HG03097 (cell line): ENCODE data around the gene RCCD1.

ENCODE experiments used
- ATAC-seq: cut with Tn5 transposase; IDR thresholded peaks from one replicate; pipeline ENCODE4 v1.9.1; 2021; ENCODE audit not compliant: unreplicated experiment, low FRiP score

The RCCD1 gene

GRCh38 chr15:90941038-90941437, 13.6 kb upstream of the RCCD1 start:
- no peak for ATAC-seq

GRCh38 chr15:90942354-90943120, 12.1 kb upstream of the RCCD1 start:
- ATAC-seq = no peak

- ATAC-seq = no peak
These were observed 9.6 kb upstream of the RCCD1 start for GRCh38 chr15:90945091-90945490.

- ATAC-seq = no peak
These were observed 8.1 kb upstream of the RCCD1 start for GRCh38 chr15:90946538-90946937.

GRCh38 chr15:90946941-90947576, 7.6 kb upstream of the RCCD1 start:
- no peak for ATAC-seq

- no peak for ATAC-seq
These were observed 6.9 kb upstream of the RCCD1 start for GRCh38 chr15:90947577-90948357.

- ATAC-seq = no peak
These were observed 6.2 kb upstream of the RCCD1 start for GRCh38 chr15:90948506-90948905.

- ATAC-seq = no peak
These were observed 4.6 kb upstream of the RCCD1 start for GRCh38 chr15:90949979-90950675.

- ATAC-seq = no peak
These were observed 4.0 kb upstream of the RCCD1 start for GRCh38 chr15:90950676-90951075.

- no peak for ATAC-seq
These were observed 1.6 kb upstream of the RCCD1 start for GRCh38 chr15:90952901-90953677.

GRCh38 chr15:90953947-90954711, 555 bp upstream of the RCCD1 start:
- no peak for ATAC-seq

GRCh38 chr15:90955624-90956273, 1.1 kb downstream of the RCCD1 start:
- no peak for ATAC-seq

GRCh38 chr15:90956274-90957030, 1.8 kb downstream of the RCCD1 start:
- ATAC-seq = no peak

- no peak for ATAC-seq
These were observed 2.5 kb downstream of the RCCD1 start for GRCh38 chr15:90957031-90957790.

GRCh38 chr15:90957791-90958190, 3.1 kb downstream of the RCCD1 start:
- ATAC-seq = no peak

GRCh38 chr15:90959028-90959595, 4.4 kb downstream of the RCCD1 start:
- ATAC-seq = no peak

- no peak for ATAC-seq
These were observed 5.2 kb downstream of the RCCD1 start for GRCh38 chr15:90959894-90960293.
